GM18526 (cell line): Measurements from ENCODE around the gene LHX4.

Source experiments
- POLR2A ChIP-seq: IDR thresholded peaks from 3 replicates; pipeline ENCODE4 v1.6.1; 2011; ENCODE audit not compliant: insufficient read length; ENCODE audit errors: extremely low read depth

The LHX4 gene

GRCh38 chr1:180211156-180211859 is 18.8 kb upstream of the LHX4 start:
- no peak for TF ChIP-seq POLR2A

- TF ChIP-seq POLR2A: no peak
These were observed 18.2 kb upstream of the LHX4 start for GRCh38 chr1:180211860-180212229.

- TF ChIP-seq POLR2A: no peak
These were observed 16.5 kb upstream of the LHX4 start for GRCh38 chr1:180213401-180214170.

GRCh38 chr1:180215856-180216625 is 14.0 kb upstream of the LHX4 start:
- no peak for TF ChIP-seq POLR2A

GRCh38 chr1:180217006-180217405 is 13.1 kb upstream of the LHX4 start:
- no peak for TF ChIP-seq POLR2A

- TF ChIP-seq POLR2A: no peak
These were observed 11.0 kb upstream of the LHX4 start for GRCh38 chr1:180218806-180219765.

- no peak for TF ChIP-seq POLR2A
These were observed 10.3 kb upstream of the LHX4 start for GRCh38 chr1:180219776-180220175.

GRCh38 chr1:180221462-180221861 is 8.6 kb upstream of the LHX4 start:
- TF ChIP-seq POLR2A: no peak

GRCh38 chr1:180224902-180225301 is 5.2 kb upstream of the LHX4 start:
- no peak for TF ChIP-seq POLR2A

GRCh38 chr1:180225403-180225802 is 4.7 kb upstream of the LHX4 start:
- TF ChIP-seq POLR2A: no peak

- TF ChIP-seq POLR2A: no peak
These were observed 2.0 kb upstream of the LHX4 start for GRCh38 chr1:180227861-180228647.

GRCh38 chr1:180228648-180229482 is 1.2 kb upstream of the LHX4 start:
- TF ChIP-seq POLR2A: no peak

- TF ChIP-seq POLR2A: no peak
These were observed 339 bp downstream of the LHX4 start for GRCh38 chr1:180230416-180230790.
